Measurements from ENCODE around the gene AGAP1.

- TF ChIP-seq POLR2AphosphoS5 (IDR thresholded peaks at IDR 0.05; ENCODE audit: low read depth, low read length) (no peak), POLR2A (IDR thresholded peaks at IDR 0.05; ENCODE audit: low read depth, low read length) (no peak)
These were observed 3.9 kb upstream of the AGAP1 start for GRCh38 chr2:235489897-235490296.
